ENCODE data around the gene IL9.

Gene IL9

DNA sequence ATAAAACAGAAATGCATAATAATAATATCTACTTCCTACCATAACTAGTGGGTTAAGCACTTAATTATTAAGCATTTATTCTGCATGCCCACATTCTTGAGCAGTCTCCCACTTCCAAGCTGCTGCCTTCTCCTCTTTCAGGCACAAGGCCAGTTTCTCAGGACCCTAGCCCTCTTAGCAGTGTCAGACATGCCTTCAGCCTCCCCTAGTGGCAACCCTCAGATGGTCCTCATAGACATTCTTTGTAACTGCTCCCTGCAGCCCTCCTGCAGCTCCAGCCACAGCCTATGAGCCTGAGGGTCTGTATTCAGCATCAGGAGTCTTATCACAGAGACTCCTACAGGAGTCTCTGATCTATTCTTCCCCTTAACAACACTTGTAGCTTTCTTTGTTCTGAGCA lies 3.9 kb downstream of the IL9 start:
- peak; percentile 86 for DNase-seq (ENCODE audit: low read depth, low spot score)

DNA sequence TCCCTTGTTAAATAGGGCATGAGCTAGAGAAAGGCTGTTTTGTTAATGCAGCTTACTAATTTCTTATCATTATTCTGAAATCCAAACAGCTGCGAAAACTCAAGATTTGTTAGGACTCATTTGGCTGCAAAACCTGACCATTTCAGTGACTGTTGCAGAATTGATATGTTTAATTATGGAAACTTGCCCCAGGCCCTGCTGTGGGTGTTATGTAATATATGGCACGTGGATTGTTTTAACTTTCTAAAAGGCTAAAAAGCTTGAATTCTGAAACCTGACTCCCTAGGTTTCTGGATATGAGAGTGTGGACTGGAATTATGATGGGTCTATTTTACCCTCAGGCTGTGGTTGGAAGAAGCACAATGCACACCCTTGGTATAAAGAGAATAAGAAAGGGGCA lies 4.4 kb downstream of the IL9 start:
- no peak for DNase-seq (ENCODE audit: low read depth, low spot score)

DNA sequence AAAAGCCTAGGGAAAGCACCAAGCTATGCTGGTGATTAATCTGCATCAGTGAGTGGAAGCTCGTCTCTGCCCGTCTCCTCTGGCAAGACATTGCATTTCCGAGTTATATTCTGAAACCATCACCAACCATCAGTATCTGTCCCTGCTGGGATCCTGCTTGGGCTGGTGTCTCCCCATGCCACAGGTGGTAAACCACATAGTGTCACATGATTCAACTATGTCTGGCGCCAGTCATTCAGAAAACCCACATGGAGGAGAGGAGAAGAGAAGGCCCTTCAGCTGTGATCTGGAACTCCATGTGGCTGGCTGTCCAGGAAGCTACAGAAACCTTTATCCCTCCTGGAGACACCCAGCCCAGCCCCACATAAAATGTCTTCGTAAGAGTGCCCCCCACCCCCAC lies 4.8 kb downstream of the IL9 start:
- DNase-seq (ENCODE audit: low read depth, low spot score) = no peak

DNA sequence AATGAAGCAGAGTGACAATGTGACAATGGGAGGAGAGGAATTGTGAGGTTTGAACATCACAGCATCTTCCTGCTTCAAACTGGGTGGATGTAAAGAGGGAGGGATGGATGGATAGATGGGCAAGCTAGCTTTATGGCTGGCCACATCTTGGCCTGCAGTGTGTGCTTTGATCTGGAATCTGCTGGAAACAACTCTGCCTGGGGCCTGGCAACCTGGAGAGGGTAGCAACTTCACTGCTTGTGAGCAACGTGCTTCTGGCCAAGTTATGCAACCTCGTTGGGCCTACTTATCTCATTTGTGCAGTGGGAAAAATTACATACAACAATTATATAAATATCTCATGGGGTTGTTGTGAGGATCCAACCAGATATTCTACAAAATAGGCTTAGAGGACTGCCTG lies 5.3 kb downstream of the IL9 start:
- DNase-seq (ENCODE audit: low read depth, low spot score) = no peak

DNA sequence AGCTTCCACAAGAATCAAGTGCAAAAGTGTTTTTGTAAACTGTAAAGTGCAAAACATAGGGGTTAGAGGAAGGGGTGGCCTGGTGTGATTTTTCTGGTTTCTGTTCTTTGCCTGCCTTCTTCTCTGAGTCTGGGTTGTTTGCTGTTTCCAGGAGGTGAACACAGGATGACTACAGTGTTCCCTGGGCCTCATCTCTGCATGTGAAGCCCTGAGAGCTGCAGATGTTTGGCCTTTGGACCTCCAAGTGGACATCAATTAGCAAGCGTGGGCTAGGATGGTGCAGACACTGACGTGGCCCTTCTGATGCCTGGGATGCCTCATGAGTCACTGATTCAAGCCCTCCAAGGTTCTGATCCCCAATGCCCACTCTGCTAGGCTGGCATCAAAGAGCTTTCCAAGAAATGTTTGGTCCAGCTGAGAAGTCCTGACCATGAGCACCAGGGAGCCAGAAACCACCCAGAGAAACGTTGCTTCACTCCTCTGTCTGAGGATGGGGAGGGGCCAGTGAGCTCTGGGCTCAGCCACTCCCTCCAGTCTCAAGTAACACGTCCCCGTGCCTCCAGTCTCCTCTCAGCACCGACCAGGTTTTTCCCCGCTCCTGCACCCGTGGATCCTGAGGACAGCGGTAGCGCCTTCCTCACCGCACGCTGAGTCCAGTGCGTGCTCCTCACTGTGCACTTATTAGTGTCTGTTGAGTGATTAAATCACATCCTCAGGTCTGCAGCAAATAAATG lies 7.6 kb downstream of the IL9 start:
- DNase-seq (ENCODE audit: low read depth, low spot score) = peak; percentile 77

DNA sequence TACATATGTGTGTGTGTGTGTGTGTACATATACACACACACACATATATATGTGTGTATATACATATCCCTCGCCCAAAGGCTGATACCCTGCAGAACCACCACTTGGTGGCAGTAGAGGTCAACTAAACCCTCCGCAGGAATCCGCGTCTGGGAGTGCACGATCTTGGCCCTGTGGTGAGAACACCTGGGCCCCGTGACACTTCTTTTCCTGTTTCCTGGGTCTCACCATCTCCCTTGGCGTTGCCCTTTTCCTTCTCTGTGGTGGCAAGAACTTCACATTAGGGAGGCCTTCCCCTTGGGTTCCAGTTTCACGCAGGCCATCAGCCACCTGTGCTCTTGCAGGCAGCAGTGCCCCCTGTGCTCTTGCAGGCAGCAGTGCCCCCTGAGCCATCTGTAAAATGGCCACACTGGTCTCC lies 8.2 kb downstream of the IL9 start:
- peak; percentile 81 for DNase-seq (ENCODE audit: low read depth, low spot score)

DNA sequence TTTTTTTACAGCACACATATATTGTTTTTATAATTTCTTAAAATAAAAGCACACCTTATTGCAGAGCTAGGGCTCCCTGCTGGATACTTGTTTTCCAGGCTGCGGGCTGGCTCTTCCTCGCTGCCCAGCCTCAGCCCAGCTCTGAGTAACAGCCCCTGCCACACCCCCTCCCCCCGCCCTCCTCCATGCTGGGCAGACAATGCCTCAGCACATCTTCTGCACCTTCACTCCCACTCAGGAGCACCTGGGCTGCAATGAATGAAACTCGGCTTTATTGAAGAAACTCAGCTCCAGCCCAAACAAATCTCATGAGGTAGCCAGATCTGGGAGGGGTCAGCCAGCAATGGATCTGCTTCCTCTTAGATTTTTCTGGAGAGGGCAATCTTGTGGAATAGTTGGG lies 9.5 kb downstream of the IL9 start:
- no peak for DNase-seq (ENCODE audit: low read depth, low spot score)

DNA sequence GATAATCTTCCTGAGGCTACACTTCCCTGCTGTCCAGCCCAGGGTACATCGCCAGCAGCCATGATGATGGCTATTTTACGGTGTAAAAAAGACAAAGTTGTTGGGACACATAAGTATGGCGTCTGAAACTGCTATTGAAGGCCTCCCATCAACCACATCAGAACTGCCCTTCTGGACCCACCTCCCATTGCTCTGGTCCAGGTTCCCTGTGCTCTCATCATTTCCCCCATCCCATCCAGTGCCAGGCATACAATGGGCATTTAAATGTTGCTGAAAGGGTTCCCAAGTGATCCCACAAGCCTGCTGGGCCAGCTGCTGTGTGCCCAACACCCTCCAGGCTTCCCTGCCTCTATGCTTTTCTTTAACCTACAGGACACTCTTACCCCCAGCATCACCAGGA lies 10.6 kb downstream of the IL9 start:
- no peak for DNase-seq (ENCODE audit: low read depth, low spot score)

DNA sequence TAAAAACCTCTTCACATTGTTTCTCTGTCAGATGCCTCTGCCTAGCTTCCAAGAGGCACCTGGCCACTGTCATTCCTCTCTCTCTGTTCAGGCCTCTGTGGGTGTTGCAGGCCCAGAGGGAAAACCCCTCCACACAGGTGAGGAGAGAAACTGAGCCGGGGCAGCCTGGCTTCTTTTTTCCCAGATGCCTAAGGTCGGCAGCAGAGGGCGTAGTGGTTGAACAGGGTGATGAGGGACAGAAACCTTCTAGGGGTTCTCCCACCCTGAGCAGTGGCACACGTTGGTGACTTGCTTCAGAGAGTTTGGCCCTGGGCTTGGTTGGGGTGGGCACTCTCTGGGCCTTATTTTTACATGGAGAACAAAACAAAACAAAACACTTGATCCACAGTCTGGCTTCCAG lies 12.2 kb downstream of the IL9 start:
- peak; percentile 32 for DNase-seq (ENCODE audit: low read depth, low spot score)

DNA sequence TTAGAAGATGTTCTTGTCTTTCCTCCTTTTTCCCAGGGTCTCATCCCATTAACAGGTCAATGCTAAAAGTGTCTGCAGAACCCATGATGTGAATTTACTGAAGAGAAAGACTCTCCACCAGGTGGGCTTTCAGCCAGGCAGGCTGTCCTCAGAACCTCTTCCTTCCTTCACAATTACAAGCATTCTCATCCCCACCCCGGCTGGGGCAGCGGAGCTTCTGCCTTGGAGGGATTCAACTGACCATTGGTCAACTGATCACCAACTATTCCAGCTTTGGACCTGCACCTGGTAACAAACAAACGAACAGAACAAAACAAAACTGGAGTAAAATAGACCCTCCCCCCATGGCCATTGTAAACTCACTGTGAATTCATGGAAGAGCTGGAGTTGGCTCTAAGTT lies 12.6 kb downstream of the IL9 start:
- no peak for DNase-seq (ENCODE audit: low read depth, low spot score)

DNA sequence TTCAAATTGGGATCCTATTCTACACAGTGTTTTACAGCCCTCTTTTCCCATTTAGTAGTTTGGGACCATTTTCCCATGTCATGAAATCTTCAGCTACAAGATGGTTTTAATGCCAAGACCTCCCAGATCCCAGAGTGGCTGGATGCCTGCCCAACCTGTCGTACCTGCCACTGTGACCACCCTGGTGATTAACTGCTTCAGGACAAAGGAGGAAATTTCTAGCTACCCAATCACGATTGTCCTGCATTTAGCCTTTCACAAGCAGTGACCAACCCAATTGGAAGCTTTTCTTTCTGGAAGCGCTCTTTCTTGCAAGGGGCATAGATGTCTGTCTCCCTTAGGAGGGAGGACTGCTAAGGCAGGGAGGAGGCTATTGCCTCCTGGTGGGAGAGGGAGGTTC lies 13.8 kb downstream of the IL9 start:
- DNase-seq (ENCODE audit: low read depth, low spot score) = no peak

DNA sequence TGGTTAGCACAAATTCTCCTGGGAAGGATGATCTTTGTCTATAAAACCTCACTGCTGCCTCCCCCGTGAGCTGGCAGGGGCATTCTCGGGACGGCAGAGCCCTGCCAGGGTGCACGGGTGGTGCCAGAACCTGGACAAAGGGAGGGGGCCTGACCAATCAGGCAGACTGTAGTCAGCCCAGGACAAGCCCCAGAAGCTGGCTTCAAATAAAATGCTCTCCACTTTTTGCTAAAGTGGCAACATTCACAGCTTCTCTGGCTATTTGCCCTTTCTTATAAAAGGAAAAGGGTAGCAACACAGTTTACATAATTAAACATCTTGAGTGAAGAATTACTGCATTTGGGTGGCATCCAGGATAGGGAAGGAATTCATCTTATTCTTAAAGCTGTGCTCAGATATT lies 14.4 kb downstream of the IL9 start:
- no peak for DNase-seq (ENCODE audit: low read depth, low spot score)

DNA sequence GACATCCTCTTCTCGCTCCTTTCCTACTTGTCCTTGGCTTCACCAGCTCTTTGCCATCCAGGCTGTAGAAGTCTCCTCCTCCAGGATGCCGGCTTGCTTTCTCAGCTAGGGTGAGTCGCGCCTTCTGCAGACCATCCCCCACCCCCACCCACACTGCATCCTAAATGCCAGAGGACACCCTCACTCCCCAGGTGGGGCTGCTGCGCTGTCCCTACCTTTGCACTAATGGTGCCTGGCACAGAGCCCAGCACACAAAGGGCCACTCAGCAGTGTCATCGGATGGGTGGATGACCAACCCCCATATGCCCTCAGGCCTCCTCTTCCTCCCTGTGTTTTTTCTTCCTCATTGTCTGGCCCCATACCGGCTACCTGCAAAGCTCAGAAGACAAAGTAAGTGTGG lies 14.8 kb downstream of the IL9 start:
- DNase-seq (ENCODE audit: low read depth, low spot score) = peak; percentile 36

DNA sequence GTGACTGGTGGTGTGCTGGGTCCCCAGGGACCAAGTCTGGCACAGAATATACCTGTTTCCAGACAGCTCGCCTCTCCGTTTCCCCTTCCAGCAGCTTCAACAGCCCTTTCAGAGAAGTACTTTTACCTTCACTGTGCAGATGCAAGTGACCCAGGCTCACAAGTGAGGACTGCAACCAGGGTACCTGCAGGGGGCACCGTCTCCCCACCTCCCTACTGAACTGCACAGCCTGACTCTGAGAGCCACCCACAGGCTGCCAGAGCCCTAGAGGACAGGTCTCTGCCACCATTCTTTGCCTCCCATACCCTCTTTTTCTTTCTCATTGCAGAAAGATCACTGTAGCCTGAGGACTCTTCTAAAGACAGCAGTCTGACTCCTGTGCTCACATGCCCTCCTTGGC lies 15.4 kb downstream of the IL9 start:
- DNase-seq (ENCODE audit: low read depth, low spot score) = peak; percentile 68

DNA sequence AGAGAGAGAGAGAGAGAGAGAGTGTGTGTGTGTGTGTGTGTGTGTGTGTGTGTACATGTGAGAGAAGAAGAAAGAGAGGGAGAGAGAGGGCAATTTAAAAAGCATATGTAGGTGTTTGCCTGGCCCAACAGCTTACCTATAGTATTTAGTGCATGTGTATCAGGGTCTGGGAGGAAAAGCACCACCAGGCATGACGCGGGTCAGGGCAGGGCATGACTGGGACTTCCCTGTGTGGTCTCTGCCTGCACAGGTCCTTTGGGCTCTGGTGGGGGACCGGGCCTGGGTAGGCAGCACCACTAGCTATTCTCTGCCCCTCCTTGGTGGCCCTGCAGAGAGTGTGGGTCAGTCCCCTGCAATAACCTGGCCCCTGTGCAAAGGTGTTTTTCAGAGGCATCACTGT lies 16.1 kb downstream of the IL9 start:
- DNase-seq (ENCODE audit: low read depth, low spot score) = no peak

DNA sequence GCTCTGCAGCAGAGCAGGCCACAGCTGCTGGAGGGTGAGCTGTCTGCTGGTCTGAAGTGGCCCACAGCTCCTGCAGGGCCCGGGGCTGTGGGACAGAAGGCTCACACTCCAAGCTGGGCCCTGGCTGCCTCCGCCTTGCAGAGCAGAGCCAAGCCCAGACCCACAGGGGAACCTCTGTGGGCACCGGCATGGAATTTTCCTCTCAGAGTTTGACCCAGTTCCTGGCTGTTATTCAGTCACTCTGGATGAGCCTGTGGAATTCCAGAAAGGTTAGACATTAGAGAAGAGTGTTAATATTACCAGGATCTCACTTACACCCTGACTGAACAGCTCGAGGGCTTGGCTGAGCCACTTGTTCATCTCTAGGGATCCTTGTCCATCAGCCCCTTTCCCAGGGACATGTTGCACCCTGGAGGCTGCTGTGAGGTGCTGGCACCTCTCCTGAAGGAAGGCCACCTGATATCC lies 17.5 kb downstream of the IL9 start:
- no peak for DNase-seq (ENCODE audit: low read depth, low spot score)

DNA sequence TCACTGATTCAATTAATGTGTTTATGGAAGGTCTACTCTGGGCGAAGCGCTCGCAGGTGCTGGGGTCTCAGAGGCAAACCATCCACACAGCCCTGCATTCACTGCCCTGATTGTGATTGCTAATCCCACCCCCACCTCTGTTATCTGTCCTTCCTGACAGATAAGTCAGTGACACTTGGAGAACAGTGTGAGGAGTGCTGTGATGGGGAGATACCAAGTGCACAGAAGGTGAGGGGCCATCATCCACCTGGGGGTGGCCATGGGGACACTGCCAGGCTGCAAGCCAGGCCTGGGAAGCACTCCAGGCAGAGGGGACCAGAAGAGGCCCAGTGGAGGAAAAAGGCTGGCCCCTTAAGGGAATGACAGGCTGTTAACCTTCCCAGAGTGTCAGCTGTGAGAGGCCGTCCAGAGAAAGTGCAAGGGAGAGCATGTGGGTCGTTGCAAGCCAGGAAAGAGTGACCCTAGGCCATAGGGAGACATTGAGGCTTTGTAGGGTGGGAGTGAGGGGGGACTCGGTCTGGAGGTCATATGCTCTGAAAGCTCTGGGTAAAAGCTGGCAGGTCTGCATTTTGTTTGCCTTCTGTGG lies 18.0 kb downstream of the IL9 start:
- DNase-seq (ENCODE audit: low read depth, low spot score) = no peak

DNA sequence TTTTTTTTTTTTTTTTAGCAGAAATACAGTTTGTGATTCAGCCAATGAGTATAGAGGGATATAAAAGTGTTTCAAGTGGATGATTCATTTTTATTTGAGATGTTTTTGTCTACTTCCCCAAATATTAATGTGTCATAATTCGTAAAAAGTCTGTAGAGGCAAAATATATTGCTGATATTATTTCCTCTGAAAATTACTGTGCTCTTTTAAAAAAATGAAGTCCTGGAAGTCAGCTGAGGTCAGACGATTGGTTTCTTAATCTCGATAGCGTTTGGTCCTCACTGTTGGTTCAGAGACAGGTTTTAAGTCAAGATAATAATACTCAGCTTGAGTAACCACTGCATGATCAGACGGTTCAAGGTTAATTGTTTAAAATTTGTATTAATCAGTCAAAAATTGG lies 19.5 kb downstream of the IL9 start:
- no peak for DNase-seq (ENCODE audit: low read depth, low spot score)

DNA sequence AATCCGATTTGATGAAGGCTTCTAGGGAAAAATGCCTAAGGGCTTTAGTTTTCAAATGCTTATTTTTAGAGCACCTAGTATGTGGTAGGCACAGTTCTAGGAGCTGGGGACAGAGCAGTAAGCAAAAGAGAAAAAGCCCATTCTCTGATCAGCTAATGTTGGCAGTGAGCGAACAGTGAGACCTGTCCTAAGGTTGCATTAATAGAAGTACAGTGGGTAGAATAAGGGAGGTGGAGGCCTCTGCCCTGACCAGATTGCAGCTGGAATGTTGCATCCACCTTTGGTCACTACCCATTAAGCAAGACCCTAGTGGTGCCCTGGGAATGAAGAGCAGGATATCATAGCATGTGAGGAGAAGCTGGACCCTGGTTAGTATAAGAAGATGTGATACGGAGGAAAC lies 20.1 kb downstream of the IL9 start:
- DNase-seq (ENCODE audit: low read depth, low spot score) = no peak

DNA sequence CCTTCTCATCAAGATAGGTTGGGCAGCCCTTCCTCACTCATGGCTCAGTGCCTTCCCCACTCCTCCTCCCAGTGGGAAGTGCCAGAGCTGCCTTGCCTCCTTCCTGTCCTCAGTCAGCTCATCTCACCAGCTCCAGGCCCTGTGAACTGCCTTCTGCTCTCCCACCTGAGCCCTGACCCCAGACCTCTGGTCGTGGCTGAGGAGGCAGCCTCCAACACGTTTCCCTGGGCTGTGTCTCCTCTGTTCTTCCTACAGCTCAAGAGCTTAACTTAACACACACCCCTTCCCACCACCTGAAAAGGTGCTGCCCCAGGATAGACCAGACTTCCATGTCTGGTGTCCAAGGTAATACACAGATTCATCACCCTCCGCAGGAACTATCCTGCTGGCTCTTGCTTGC lies 21.2 kb downstream of the IL9 start:
- DNase-seq (ENCODE audit: low read depth, low spot score) = no peak

DNA sequence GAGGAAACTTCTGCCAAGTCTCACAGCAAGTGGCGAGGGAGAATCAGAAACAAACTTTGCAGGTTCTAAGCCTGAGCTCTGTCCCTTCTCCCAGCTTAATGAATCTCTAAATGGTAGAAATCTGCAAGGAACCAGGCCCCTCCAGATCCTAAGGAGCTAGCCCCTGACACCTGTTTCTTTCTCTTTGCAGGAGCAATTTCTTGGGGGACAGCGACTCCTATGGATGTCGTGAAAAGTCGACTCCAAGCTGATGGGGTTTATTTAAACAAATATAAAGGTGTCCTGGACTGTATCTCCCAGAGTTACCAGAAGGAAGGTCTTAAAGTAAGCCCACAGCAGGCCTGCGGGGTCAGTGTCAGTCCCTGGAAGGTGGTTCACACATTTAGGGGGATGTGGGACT lies 21.8 kb downstream of the IL9 start:
- DNase-seq (ENCODE audit: low read depth, low spot score) = no peak

DNA sequence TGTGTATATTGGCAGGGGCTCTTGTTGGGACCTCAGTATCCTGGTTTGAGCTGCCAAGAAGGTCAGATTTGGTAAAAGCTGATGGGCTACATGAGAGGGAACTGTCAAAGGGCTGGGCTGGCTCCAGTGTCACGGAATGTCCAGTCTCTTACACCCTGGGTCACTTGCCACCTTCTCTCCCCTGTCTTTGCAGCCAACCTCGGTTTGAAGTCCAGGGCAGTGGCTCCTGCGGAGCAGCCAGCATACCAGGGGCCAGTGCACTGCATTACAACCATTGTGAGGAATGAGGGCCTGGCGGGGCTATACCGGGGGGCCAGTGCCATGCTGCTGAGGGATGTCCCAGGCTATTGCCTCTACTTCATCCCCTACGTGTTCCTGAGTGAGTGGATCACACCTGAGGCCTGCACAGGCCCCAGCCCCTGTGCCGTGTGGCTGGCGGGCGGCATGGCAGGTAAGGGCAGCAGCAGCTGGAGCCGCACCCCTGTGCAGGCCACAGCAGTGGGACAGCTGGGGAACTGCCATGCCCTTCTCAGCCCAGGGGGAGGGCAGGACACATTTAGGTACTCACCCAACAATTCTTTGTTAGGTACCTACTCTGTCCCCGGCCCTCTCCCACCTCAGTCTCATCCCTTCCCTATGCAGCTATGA lies 24.2 kb downstream of the IL9 start:
- DNase-seq (ENCODE audit: low read depth, low spot score) = no peak

DNA sequence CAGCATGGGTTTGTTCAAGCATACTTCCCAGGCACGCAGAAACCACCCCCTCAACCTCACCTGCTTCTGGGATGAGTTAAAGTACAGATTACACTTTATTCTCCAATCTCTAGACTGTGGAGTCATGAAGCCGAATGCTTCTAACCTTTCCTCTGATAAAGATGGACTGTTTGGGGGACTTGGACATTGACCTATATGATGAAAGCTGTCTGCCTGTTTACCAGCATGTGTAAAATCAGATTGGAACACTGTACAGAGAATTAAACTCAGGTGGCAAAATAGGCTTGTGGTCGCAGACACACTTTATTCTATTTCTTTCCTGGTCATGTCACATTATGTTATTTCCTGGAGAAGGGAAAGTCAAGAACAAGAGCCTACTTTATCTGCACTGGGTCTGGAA lies 25.7 kb downstream of the IL9 start:
- DNase-seq (ENCODE audit: low read depth, low spot score) = no peak

Data from ELF-1 (cell line).